Measurements from ENCODE around the gene WFIKKN2.

DNA sequence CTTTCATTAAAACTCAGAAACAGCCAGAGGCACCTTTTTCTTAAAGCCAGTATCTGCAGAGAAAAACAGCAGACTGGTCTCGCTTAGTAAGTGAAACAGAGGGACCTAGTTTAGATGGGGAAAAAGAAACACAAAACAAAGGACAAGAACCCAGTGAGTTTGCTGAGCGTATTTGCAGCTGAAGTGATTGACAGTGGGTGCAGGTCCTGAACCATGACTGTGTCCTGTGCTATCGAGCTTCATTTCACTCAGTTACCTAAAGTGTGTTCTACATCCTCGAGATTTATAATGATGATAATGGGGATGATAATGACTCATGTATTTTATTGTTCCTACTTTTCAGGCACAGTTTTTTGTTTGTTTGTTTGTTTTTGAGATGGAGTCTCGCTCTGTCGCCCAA, 31.7 kb upstream of the WFIKKN2 start:
- no peak for TF ChIP-seq HDAC2 (IDR thresholded peaks at IDR 0.05)
- TF ChIP-seq, protein P1, sequence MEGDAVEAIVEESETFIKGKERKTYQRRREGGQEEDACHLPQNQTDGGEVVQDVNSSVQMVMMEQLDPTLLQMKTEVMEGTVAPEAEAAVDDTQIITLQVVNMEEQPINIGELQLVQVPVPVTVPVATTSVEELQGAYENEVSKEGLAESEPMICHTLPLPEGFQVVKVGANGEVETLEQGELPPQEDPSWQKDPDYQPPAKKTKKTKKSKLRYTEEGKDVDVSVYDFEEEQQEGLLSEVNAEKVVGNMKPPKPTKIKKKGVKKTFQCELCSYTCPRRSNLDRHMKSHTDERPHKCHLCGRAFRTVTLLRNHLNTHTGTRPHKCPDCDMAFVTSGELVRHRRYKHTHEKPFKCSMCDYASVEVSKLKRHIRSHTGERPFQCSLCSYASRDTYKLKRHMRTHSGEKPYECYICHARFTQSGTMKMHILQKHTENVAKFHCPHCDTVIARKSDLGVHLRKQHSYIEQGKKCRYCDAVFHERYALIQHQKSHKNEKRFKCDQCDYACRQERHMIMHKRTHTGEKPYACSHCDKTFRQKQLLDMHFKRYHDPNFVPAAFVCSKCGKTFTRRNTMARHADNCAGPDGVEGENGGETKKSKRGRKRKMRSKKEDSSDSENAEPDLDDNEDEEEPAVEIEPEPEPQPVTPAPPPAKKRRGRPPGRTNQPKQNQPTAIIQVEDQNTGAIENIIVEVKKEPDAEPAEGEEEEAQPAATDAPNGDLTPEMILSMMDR (IDR thresholded peaks at IDR 0.05 in 2 of 3, conservative IDR thresholded peaks at IDR 0.05 in 1 of 3; ENCODE audit: control insufficient read depth in 2 of 3, extremely low read depth in 1 of 3, insufficient read depth in 1 of 3, low read depth in 3 of 3, low read length in 3 of 3): no peak
- no peak for TF ChIP-seq RAD21 (IDR thresholded peaks at IDR 0.05; ENCODE audit: insufficient read depth, low read depth, low read length)
- no peak for TF ChIP-seq CEBPB (IDR thresholded peaks at IDR 0.05; ENCODE audit: borderline replicate concordance in 1 of 2, low read depth in 2 of 2, low read length in 2 of 2)
- no peak for TF ChIP-seq POLR2A (IDR thresholded peaks at IDR 0.05; ENCODE audit: low read depth, low read length)
- TF ChIP-seq NFYB (IDR thresholded peaks at IDR 0.05; ENCODE audit: insufficient read depth, low read depth, low read length): no peak
- TF ChIP-seq, protein P2, sequence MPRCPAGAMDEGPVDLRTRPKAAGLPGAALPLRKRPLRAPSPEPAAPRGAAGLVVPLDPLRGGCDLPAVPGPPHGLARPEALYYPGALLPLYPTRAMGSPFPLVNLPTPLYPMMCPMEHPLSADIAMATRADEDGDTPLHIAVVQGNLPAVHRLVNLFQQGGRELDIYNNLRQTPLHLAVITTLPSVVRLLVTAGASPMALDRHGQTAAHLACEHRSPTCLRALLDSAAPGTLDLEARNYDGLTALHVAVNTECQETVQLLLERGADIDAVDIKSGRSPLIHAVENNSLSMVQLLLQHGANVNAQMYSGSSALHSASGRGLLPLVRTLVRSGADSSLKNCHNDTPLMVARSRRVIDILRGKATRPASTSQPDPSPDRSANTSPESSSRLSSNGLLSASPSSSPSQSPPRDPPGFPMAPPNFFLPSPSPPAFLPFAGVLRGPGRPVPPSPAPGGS (IDR thresholded peaks at IDR 0.05; ENCODE audit: borderline replicate concordance, insufficient read depth, low read depth, low read length, poor library complexity, severe bottlenecking): no peak
- no peak for TF ChIP-seq CREM (IDR thresholded peaks at IDR 0.05; ENCODE audit: low read depth)
- no peak for TF ChIP-seq NR2C2 (IDR thresholded peaks at IDR 0.05; ENCODE audit: borderline replicate concordance, control insufficient read depth, insufficient read length, low read depth)
- TF ChIP-seq NRF1 (conservative IDR thresholded peaks at IDR 0.05; ENCODE audit: low read depth, low read length): no peak
- TF ChIP-seq ETV6 (conservative IDR thresholded peaks at IDR 0.05 in 1 of 2, IDR thresholded peaks at IDR 0.05 in 1 of 2; ENCODE audit: borderline replicate concordance in 1 of 2, low read depth in 1 of 2): no peak
- no peak for TF ChIP-seq POLR2AphosphoS5 (IDR thresholded peaks at IDR 0.05; ENCODE audit: low read length)
- no peak for TF ChIP-seq MEF2A (IDR thresholded peaks at IDR 0.05; ENCODE audit: insufficient read depth, low read depth, low read length)
- TF ChIP-seq PAX5 (IDR thresholded peaks at IDR 0.05; ENCODE audit: borderline replicate concordance, low read depth, low read length): no peak

Data from GM12878 (cell line).